HepG2 (cell line): ENCODE results near the gene USP19. TPM values are rescaled to one million over a fixed set of nuclear protein-coding genes. Genes with fewer than 3 reads are reported as not detected.

Experiments used
- ATAC-seq: fragments of 200-7000 bp; cut with Tn5 transposase; 3 replicates; pipeline ENCODE4 v1.9.1; 2020; ENCODE audit warnings: mild to moderate bottlenecking, moderate library complexity
- BruUV-seq: library from RNA; stranded (reverse); fragments of 400-500 nt; replicated peaks from 2 replicates; lab custom pipeline; 2021; lab: Mats Ljungman, UMichigan
- CTCF ChIA-PET: fragments of 300-600 bp; formaldehyde crosslinking; extraction: SDS; loops from one replicate; lab custom pipeline; 2021; ENCODE audit warnings: low total read pairs, inconsistent platforms, low intra/inter-chr PET ratio; lab: Yijun Ruan, JAX
- POLR2A ChIA-PET: fragments of 350-600 bp; sonication (Branson Sonifier 250); formaldehyde crosslinking; loops from one replicate; lab custom pipeline; 2020; ENCODE audit warnings: antibody characterized with exemption, inconsistent platforms; lab: Yijun Ruan, JAX
- DNase-seq: peaks from one replicate; pipeline ENCODE4 v3.0.0-alpha.2; 2015; ENCODE audit warnings: low spot score
- FAIRE-seq: peaks from 3 replicates; lab custom pipeline; 2011; peaks lifted over from hg19 to GRCh38; lab: Jason Lieb, UNC
- H2AFZ ChIP-seq: one replicate; pipeline ENCODE4 v1.6.1; 2011; ENCODE audit warnings: low read length, inconsistent platforms
- H3K27ac ChIP-seq: fragments of 300-600 bp; 3 replicates; pipeline ENCODE4 v1.8.0; 2011; ENCODE audit warnings: mixed run types, mild to moderate bottlenecking, mixed read lengths, low read length, inconsistent platforms; ENCODE audit not compliant: insufficient read depth; ENCODE audit errors: extremely low read length
- H3K27me3 ChIP-seq, 2 experiments: fragments of 200-600 bp in 1 of 2; 2 replicates in 1 of 2; 3 replicates in 1 of 2; pipeline versions ENCODE4 v1.6.0 to v1.8.0; 2011; ENCODE audit warnings: low read length in 2 of 2, mild to moderate bottlenecking in 2 of 2, moderate library complexity in 2 of 2, inconsistent platforms in 1 of 2; ENCODE audit not compliant: insufficient read depth in 2 of 2, control insufficient read depth in 1 of 2
- H3K36me3 ChIP-seq, 2 experiments: fragments of 200-600 bp in 1 of 2; replicated peaks in 1 of 2; 2 replicates in 1 of 2; 3 replicates in 1 of 2; pipeline versions ENCODE4 v1.5.1 to v1.8.0; 2011; ENCODE audit warnings: low read length in 2 of 2, inconsistent platforms in 1 of 2; ENCODE audit not compliant: insufficient read depth in 2 of 2, control insufficient read depth in 1 of 2
- H3K4me1 ChIP-seq: 2 replicates; pipeline ENCODE4 v1.5.1; 2012; ENCODE audit warnings: low read length, inconsistent platforms; ENCODE audit not compliant: insufficient read depth
- H3K4me2 ChIP-seq: 2 replicates; pipeline ENCODE4 v1.6.0; 2011; ENCODE audit warnings: low read depth, low read length, inconsistent platforms
- H3K4me3 ChIP-seq, 3 experiments: fragments of 200-600 bp in 1 of 3; sonication (generic), shearing (Covaris generic) in 1 of 3; replicated peaks in 1 of 3; 2 replicates each; pipeline ENCODE4 v1.5.1; 2011 to 2016; ENCODE audit warnings: low read length in 3 of 3, inconsistent platforms in 2 of 3, low read depth in 2 of 3, mild to moderate bottlenecking in 2 of 3, control low read depth in 1 of 3, mixed read lengths in 1 of 3; ENCODE audit not compliant: insufficient read depth in 1 of 3
- H3K79me2 ChIP-seq: one replicate; pipeline ENCODE4 v1.6.1; 2011; ENCODE audit warnings: low read length, inconsistent platforms; ENCODE audit not compliant: insufficient read depth
- H3K9ac ChIP-seq: 2 replicates; pipeline ENCODE4 v1.6.0; 2011; ENCODE audit warnings: mild to moderate bottlenecking, low read depth, low read length, inconsistent platforms; ENCODE audit not compliant: insufficient read depth
- H3K9me3 ChIP-seq: 2 replicates; pipeline ENCODE4 v1.5.1; 2012; ENCODE audit warnings: mild to moderate bottlenecking, low read length
- H4K20me1 ChIP-seq: 2 replicates; pipeline ENCODE4 v1.6.0; 2011; ENCODE audit warnings: inconsistent platforms, mild to moderate bottlenecking, low read length, moderate library complexity; ENCODE audit not compliant: insufficient read depth
- ATF1 ChIP-seq: IDR thresholded peaks from 2 replicates; pipeline ENCODE4 v1.6.1; 2016; ENCODE audit warnings: mild to moderate bottlenecking, control low read depth
- ESRRA ChIP-seq: sonication (generic); formaldehyde crosslinking; IDR thresholded peaks from 2 replicates; pipeline ENCODE4 v1.5.1; 2020; ENCODE audit warnings: mild to moderate bottlenecking, low read depth, missing genetic modification reagents
- HOXA3 ChIP-seq: sonication (generic); formaldehyde crosslinking; IDR thresholded peaks from 2 replicates; pipeline ENCODE4 v1.5.0; 2020; ENCODE audit warnings: missing genetic modification reagents
- KLF9 ChIP-seq: IDR thresholded peaks from 2 replicates; pipeline ENCODE4 v1.6.1; 2016; ENCODE audit warnings: low read depth
- MAFG ChIP-seq: sonication (generic); formaldehyde crosslinking; IDR thresholded peaks from 2 replicates; pipeline ENCODE4 v1.5.1; 2020; ENCODE audit warnings: mild to moderate bottlenecking, missing genetic modification reagents
- POLR2A ChIP-seq, 2 experiments: IDR thresholded peaks; 2 replicates each; pipeline ENCODE4 v1.6.1; 2011; ENCODE audit warnings: low read depth in 2 of 2, low read length in 2 of 2, mild to moderate bottlenecking in 1 of 2, moderate library complexity in 1 of 2; ENCODE audit not compliant: insufficient read depth in 1 of 2
- REXO4 ChIP-seq: sonication (generic); formaldehyde crosslinking; IDR thresholded peaks from 2 replicates; pipeline ENCODE4 v1.8.0; 2022; ENCODE audit warnings: missing genetic modification reagents, mild to moderate bottlenecking, borderline replicate concordance
- RORA ChIP-seq: sonication (generic); formaldehyde crosslinking; IDR thresholded peaks from 2 replicates; pipeline ENCODE4 v1.5.0; 2020; ENCODE audit warnings: mild to moderate bottlenecking, missing genetic modification reagents, moderate library complexity
- SMAD3 ChIP-seq: sonication (generic); formaldehyde crosslinking; IDR thresholded peaks from 2 replicates; pipeline ENCODE4 v1.4.0; 2020; ENCODE audit warnings: missing genetic modification reagents
- SMYD3 ChIP-seq: sonication (generic); formaldehyde crosslinking; IDR thresholded peaks from 2 replicates; pipeline ENCODE4 v1.8.1; 2023; ENCODE audit warnings: mild to moderate bottlenecking, missing genetic modification reagents
- SOX5 ChIP-seq: IDR thresholded peaks from 2 replicates; pipeline ENCODE4 v1.6.1; 2016; ENCODE audit warnings: borderline replicate concordance
- TARDBP ChIP-seq: sonication (generic); formaldehyde crosslinking; IDR thresholded peaks from 2 replicates; pipeline ENCODE4 v1.8.0; 2022; ENCODE audit warnings: mild to moderate bottlenecking, missing genetic modification reagents
- ZNF121 ChIP-seq: sonication (generic); formaldehyde crosslinking; IDR thresholded peaks from 2 replicates; pipeline ENCODE4 v1.5.0; 2020; ENCODE audit warnings: mild to moderate bottlenecking, missing genetic modification reagents
- ZNF225 ChIP-seq: sonication (generic); formaldehyde crosslinking; IDR thresholded peaks from 2 replicates; pipeline ENCODE4 v1.4.0; 2020; ENCODE audit warnings: mild to moderate bottlenecking, missing genetic modification reagents
- ZNF33A ChIP-seq: sonication (generic); formaldehyde crosslinking; IDR thresholded peaks from 2 replicates; pipeline ENCODE4 v1.5.1; 2020; ENCODE audit warnings: missing genetic modification reagents, mild to moderate bottlenecking, moderate library complexity, borderline replicate concordance
- ZNF790 ChIP-seq: sonication (generic); formaldehyde crosslinking; IDR thresholded peaks from 2 replicates; pipeline ENCODE4 v1.8.0; 2022; ENCODE audit warnings: missing genetic modification reagents, mild to moderate bottlenecking, borderline replicate concordance
- ZSCAN20 ChIP-seq: sonication (generic); formaldehyde crosslinking; IDR thresholded peaks from 2 replicates; pipeline ENCODE4 v1.4.0; 2020; ENCODE audit warnings: missing genetic modification reagents, mild to moderate bottlenecking, borderline replicate concordance
- WGBS: methylation state at CpG from one replicate; pipeline ENCODE4 v1.1.6; 2017; ENCODE audit warnings: low lambda C conversion rate; 5-methylcytosine and 5-hydroxymethylcytosine counted together
- in situ Hi-C: cut with HindIII; loops from 2 replicates; pipeline ENCODE4 v1.10.0; 2017; ENCODE audit warnings: low pct_unique_long_range_greater_than_20kb; ENCODE audit not compliant: extremely low pct_ligation_motif_present
- intact Hi-C: fragments of 100-400 bp; cut with micrococcal nuclease; formaldehyde crosslinking; loops from one replicate; pipeline ENCODE4 v1.10.0; 2022; ENCODE audit not compliant: unreplicated experiment
- polyA plus RNA-seq, 8 experiments: library from polyadenylated mRNA; depleted of rRNA in 3 of 8; stranded (reverse) in 7 of 8; unstranded in 1 of 8; fragments of >200 nt; fragmentation: Illumina TruSeq in 4 of 8; extraction: Trizol in 4 of 8; gene quantifications; 2 replicates each; pipeline versions ENCODE4 v1.2.1 to v1.2.3, GENCODE V29; 2011 to 2016; ENCODE audit warnings: low read depth in 4 of 8, missing spikeins in 1 of 8, mixed read lengths in 1 of 8; ENCODE audit not compliant: insufficient read depth in 1 of 8
- total RNA-seq, 5 experiments: library from RNA; depleted of rRNA; stranded (reverse); fragments of >200 nt; fragmentation: Illumina TruSeq; extraction: Trizol; gene quantifications; 2 replicates each; pipeline ENCODE4 v1.2.3, GENCODE V29; 2016; ENCODE audit warnings: low read depth in 1 of 5
- TF ChIP-seq, protein P1 (sequence below): sonication (generic); formaldehyde crosslinking; IDR thresholded peaks from 2 replicates; pipeline ENCODE4 v1.5.0; 2020; ENCODE audit warnings: missing genetic modification reagents, mild to moderate bottlenecking, borderline replicate concordance
- TF ChIP-seq, protein P2 (sequence below): fragments of 450-650 bp; IDR thresholded peaks from 2 replicates; pipeline ENCODE4 v1.6.1; 2017

Gene USP19
- total and polyA plus RNA-seq, 2 of the 13 experiments (the other 11 are each of a cell fraction or from before 2014, with no cell fraction given), result 28.3 to 31.7 TPM

DNA sequence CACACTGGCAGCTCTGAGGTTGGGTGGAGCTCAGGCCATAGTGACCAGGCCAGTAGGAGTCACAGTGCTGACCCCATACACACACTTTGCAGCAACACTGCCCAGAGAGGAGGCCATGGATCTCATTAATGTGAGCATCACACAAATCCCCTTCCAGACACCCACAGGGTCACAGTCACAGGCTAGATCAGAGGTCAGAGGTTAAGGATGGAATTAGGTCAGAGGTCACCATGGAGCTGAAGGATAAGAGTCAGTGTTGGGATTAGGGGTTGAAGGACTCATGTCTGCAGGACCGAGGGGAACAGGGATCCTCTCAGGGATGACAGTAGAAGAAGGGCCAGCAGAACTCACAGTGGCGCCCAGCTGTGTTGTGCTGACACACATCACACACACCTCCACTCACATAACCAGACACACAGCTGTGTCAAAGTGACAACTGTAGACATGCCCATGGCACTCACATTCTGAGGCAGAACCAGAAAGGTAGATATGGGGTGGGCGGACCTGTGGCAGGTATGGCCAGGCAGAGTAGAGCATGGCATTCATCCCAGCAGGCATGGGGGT lies 32.8 kb upstream of the USP19 start:
- Histone ChIP-seq H3K4me2 (no peak overlapping the region), H3K79me2 (no peaks in the 10 kb centered on the region), H3K4me1 (peaks cover 10% of the 10 kb centered on the region), H3K36me3 (no peaks in the 10 kb centered on the region), H2AFZ (no peak overlapping the region), H3K27ac (no peak overlapping the region), H4K20me1 (no peaks in the 10 kb centered on the region), H3K27me3 (no peaks in the 10 kb centered on the region), H3K9ac (no peak overlapping the region), H3K9me3 (no peaks in the 10 kb centered on the region), H3K4me3 (no peak overlapping the region)
- ChIA-PET POLR2A (no interaction called here), CTCF (no interaction called here)
- ATAC-seq (peak; percentile 14; the same call in 1 of the 3 replicates), DNase-seq (no peak), FAIRE-seq (no peak)
- WGBS, result 45% methylated on average over 2 of the region's 3 CpGs
- TF ChIP-seq ATF1 (CRISPR knock-in tag) (no peak), TARDBP (CRISPR knock-in tag) (no peak), KLF9 (CRISPR knock-in tag) (no peak), SMAD3 (no peak), SOX5 (CRISPR knock-in tag) (no peak), REXO4 (CRISPR knock-in tag) (no peak)
- TF ChIP-seq, protein P1, sequence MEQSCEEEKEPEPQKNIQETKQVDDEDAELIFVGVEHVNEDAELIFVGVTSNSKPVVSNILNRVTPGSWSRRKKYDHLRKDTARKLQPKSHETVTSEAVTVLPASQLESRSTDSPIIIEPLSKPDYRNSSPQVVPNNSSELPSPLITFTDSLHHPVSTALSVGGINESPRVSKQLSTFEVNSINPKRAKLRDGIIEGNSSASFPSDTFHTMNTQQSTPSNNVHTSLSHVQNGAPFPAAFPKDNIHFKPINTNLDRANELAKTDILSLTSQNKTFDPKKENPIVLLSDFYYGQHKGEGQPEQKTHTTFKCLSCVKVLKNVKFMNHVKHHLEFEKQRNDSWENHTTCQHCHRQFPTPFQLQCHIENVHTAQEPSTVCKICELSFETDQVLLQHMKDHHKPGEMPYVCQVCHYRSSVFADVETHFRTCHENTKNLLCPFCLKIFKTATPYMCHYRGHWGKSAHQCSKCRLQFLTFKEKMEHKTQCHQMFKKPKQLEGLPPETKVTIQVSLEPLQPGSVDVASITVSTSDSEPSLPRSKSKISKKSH (CRISPR knock-in tag), result no peak
- no TSS peak for BruUV-seq
- in situ Hi-C loops (loop anchor here (25.0 kb wide), 1 partner anchor 284 kb away; the partner anchor contains the start of gene NICN1), intact Hi-C loops (no loop called here)

DNA sequence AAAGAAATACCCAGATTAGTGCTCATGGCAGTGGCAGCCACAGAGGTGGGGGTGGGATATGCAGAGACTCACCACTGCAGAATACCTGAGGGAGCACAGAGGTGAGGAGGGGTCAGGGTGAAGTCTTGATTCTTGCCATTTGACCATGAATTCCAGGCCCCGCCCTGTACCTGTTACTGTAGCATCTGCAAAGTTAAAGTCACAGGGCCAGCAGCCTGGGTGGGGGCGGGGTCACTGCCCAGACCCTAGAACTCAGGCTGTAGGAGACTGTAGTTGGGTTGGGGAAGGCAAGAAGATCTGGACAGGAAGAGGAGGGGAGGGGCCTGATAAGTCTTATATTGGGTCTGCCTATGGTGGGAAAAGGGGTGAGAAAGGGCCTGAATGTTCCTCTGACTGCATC lies 31.0 kb upstream of the USP19 start:
- H4K20me1 ChIP-seq, result no peaks in the 10 kb centered on the region
- H3K9ac ChIP-seq, result no peak overlapping the region
- no peaks in the 10 kb centered on the region for H3K9me3 ChIP-seq
- whole genome bisulfite sequencing, result 9% methylated on average over 2 of the region's 2 CpGs
- intact Hi-C loops (no loop called here), in situ Hi-C loops (loop anchor here (25.0 kb wide), 1 partner anchor 286 kb away; the partner anchor contains the start of gene NICN1)
- BruUV-seq, result no TSS peak
- no peaks in the 10 kb centered on the region for H3K4me1 ChIP-seq
- no peaks in the 10 kb centered on the region for H3K36me3 ChIP-seq
- no peak for ATAC-seq
- H3K4me3 ChIP-seq, result no peak overlapping the region
- no peaks in the 10 kb centered on the region for H3K27me3 ChIP-seq
- no peak for FAIRE-seq
- no peak overlapping the region for H2AFZ ChIP-seq
- no peak for DNase-seq
- POLR2A ChIA-PET, result no interaction called here
- H3K4me2 ChIP-seq, result no peak overlapping the region
- CTCF ChIA-PET, result no interaction called here
- H3K79me2 ChIP-seq, result no peaks in the 10 kb centered on the region
- H3K27ac ChIP-seq, result no peak overlapping the region
- TF ChIP-seq ESRRA (CRISPR knock-in tag) (no peak), ZNF790 (CRISPR knock-in tag) (no peak), POLR2A (IDR thresholded peaks at IDR 0.05; ENCODE audit: insufficient read depth in 1 of 2, low read depth in 2 of 2, low read length in 2 of 2) (no peak), RORA (CRISPR knock-in tag) (no peak), MAFG (CRISPR knock-in tag) (no peak), ZNF121 (CRISPR knock-in tag) (no peak), ZNF33A (CRISPR knock-in tag) (no peak), ZSCAN20 (CRISPR knock-in tag) (no peak), ZNF225 (CRISPR knock-in tag) (no peak), HOXA3 (CRISPR knock-in tag) (no peak), SMYD3 (CRISPR knock-in tag) (no peak)
- TF ChIP-seq, protein P2, sequence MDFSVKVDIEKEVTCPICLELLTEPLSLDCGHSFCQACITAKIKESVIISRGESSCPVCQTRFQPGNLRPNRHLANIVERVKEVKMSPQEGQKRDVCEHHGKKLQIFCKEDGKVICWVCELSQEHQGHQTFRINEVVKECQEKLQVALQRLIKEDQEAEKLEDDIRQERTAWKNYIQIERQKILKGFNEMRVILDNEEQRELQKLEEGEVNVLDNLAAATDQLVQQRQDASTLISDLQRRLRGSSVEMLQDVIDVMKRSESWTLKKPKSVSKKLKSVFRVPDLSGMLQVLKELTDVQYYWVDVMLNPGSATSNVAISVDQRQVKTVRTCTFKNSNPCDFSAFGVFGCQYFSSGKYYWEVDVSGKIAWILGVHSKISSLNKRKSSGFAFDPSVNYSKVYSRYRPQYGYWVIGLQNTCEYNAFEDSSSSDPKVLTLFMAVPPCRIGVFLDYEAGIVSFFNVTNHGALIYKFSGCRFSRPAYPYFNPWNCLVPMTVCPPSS, result no peak
